Measurements from ENCODE around the gene TNK1.

Gene TNK1

DNA sequence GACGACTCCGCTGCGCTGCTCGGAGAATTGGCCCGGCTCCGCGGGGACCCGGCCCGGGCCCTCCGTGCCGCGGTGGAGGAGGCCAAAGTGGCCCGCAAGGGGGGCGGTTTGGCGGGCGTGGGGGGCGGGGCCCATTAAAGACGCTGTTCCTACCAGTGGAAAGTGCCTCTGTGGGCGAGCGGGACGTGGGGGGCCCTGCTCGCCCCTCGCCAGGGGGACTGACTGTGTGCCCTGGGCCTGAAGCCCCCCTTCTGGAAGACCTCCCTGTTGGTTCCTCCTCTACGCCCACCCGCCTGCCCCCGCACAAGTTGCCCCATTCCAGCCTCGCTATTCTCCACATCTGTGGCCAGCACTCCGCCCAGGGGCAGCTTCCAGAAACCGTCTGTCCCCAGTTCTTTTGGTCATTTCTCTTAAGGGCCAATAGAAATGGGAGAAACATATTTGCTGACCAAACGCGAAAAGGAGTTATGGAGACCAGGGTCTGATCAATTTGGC lies 56.5 kb downstream of the TNK1 start:
- DNase-seq: no peak

DNA sequence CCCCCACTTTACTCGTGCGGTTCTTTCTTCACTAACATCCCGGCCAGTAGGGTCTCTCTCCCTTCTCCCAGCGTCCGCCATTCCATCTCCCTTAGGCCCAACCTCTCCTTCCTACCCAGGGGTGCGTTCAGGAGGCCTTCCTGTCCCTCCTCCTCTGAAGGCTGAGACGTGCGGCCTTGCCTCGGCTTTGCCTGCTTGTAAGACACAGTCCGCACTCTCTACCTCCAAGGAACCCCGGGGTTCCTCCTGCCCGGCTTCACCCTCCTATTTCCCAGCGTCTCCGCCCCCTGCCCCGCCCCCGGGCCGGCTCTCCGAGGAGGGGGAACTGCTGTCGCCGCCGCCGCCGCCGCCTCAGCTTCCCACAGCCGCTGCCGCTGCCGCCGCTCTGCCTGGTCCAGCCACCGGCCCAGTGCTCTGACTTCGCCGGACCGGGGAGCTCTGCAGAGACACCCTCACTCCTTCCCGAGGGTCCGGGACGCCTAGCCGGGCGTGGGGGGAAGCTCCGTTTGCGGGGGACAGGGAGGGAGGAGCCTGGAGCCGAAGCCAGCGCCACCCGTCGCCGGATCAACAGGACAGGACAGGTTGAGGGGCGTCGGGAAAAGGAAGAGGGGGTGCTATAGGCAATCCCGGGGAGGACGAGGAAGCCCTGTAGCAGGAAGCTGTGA lies 57.2 kb downstream of the TNK1 start:
- DNase-seq: no peak

DNA sequence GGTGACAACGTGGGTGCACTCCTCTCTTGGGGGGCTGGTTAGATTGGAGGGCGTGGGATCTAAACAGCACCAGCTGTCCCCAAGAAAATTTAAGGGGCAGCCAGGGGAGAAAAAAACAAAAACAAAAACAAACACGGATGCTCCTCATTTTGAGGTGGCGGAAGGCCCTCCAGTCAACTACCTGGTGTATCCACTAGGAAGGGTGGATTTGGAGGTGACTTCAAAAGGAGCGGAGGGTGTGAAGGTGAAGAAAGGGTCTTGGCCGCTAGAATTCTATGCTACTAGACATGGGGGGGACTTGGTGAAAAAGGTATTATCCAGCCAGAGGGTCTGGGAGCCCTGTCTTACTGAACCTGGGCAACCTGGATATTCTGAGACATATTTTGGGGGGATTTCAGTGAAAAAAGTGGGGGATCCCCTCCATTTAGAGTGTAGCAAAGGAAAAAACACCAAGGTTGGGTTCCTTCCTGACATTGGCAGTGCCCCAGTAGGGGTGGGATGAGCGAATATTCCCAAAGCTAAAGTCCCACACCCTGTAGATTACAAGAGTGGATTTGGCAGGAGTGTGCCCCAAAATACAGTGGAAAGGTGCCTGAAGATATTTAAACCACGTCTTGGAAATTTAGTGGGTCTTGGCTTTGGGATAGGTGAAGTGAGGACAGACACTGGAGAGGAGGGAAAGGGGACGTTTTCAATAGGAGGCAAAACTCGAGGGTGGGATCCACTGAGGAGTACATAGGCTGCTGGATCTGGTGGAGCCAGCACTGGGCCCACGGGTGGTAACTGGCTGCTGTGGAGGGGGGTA lies 58.0 kb downstream of the TNK1 start:
- no peak for DNase-seq
